22Rv1 (cell line): ENCODE data around the gene ATG9B.
A peak's percentile ranks its signal among the peaks of the same experiment; 100 is the strongest.
"Not testable (repeated sequence)": the region's sequence is repeated elsewhere in the genome, so short reads cannot be mapped to it uniquely, and the experiment has no call there.

Experiments
- H3K27ac ChIP-seq: fragments of 450-650 bp; 2 replicates; pipeline ENCODE4 v1.5.1; 2017
- CTCF ChIP-seq: fragments of 450-650 bp; IDR thresholded peaks from 2 replicates; pipeline ENCODE4 v1.5.1; 2017; ENCODE audit warnings: mild to moderate bottlenecking
- ZFX ChIP-seq: fragments of 450-650 bp; IDR thresholded peaks from 2 replicates; pipeline ENCODE4 v1.6.1; 2017; ENCODE audit warnings: antibody characterized with exemption, borderline replicate concordance

Gene ATG9B

GRCh38 chr7:151047976-151048815, 23.9 kb upstream of the ATG9B start, which contains the start of gene ASIC3:
Gene ASIC3, plus strand, starts transcription at chr7:151048531. Its CDS starts 355 bp downstream, at chr7:151048886.
- H3K27ac ChIP-seq: peak within 1 kb of the TSS; percentile 33; the same call in 1 of the 2 replicates
- TF ChIP-seq ZFX: no peak
- TF ChIP-seq CTCF: no peak

- H3K27ac ChIP-seq: peak overlapping the region; percentile 33; the same call in 1 of the 2 replicates
Measured at GRCh38 chr7:151046603-151047573, 22.6 kb upstream of the ATG9B start.

GRCh38 chr7:151045967-151046366, 21.7 kb upstream of the ATG9B start:
- H3K27ac ChIP-seq: no peak overlapping the region
- TF ChIP-seq ZFX: no peak
- no peak for TF ChIP-seq CTCF

More at GRCh38 chr7:151046603-151047573, 22.6 kb upstream of the ATG9B start:
- TF ChIP-seq CTCF: no peak
- no peak for TF ChIP-seq ZFX

GRCh38 chr7:151045262-151045661, 21.0 kb upstream of the ATG9B start:
- H3K27ac ChIP-seq: no peak overlapping the region
- TF ChIP-seq ZFX: no peak
- TF ChIP-seq CTCF: no peak

GRCh38 chr7:151043959-151044358, 19.7 kb upstream of the ATG9B start:
- H3K27ac ChIP-seq: no peak overlapping the region
- TF ChIP-seq ZFX (no peak), CTCF (no peak)

GRCh38 chr7:151043449-151043848, 19.2 kb upstream of the ATG9B start:
- not testable (repeated sequence) for H3K27ac ChIP-seq

GRCh38 chr7:151040616-151041375, 16.5 kb upstream of the ATG9B start:
- no peak overlapping the region for H3K27ac ChIP-seq
- TF ChIP-seq CTCF (no peak), ZFX (no peak)
